ENCODE measurements around the gene NCKAP5.

DNA sequence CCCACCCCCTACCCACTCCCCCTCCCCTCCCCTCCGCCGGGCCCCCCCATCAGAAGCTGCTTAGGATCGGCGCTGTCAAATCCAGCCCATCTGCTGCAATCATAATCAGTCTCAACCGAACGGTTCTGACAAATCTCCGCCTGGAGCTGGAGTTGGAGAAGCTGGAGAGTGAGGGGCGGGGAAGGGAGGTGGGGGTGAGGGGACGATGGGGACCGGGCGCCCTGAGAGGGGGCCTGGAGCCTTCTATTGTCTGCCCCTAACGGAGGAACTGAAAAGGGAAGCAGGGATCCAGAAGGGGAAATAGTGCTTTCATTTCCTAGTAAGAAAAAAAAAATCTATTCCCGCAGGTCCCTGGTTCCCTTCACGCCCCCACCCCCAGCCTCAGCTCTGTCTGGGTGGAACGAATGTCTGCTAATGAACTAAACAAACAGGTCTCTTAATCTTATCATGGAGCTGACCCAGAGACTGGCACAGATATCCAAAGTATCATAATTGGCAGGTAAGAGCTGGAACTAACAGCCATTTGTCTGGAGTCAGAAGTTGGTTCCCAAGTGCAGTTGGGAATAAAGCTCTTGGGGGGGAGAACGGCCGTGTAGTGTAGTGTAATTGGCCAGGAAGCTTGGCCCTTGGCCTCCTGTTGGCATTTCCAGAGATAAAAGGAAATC, 301.2 kb downstream of the NCKAP5 start:
- no peak for TF ChIP-seq POLR2A (IDR thresholded peaks at IDR 0.05)
- TF ChIP-seq, protein P1, sequence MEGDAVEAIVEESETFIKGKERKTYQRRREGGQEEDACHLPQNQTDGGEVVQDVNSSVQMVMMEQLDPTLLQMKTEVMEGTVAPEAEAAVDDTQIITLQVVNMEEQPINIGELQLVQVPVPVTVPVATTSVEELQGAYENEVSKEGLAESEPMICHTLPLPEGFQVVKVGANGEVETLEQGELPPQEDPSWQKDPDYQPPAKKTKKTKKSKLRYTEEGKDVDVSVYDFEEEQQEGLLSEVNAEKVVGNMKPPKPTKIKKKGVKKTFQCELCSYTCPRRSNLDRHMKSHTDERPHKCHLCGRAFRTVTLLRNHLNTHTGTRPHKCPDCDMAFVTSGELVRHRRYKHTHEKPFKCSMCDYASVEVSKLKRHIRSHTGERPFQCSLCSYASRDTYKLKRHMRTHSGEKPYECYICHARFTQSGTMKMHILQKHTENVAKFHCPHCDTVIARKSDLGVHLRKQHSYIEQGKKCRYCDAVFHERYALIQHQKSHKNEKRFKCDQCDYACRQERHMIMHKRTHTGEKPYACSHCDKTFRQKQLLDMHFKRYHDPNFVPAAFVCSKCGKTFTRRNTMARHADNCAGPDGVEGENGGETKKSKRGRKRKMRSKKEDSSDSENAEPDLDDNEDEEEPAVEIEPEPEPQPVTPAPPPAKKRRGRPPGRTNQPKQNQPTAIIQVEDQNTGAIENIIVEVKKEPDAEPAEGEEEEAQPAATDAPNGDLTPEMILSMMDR (IDR thresholded peaks at IDR 0.05 in 8 of 11, conservative IDR thresholded peaks at IDR 0.05 in 3 of 11) = no peak

Data from spleen (tissue), 7 donors.